Thymus (tissue), 11 donors: ENCODE data around the gene COL7A1. TPM values are rescaled to one million over a fixed set of nuclear protein-coding genes. Genes with fewer than 3 reads are reported as not detected.

Experiments
- DNase-seq, 9 donors: peaks; one replicate each; pipeline ENCODE4 v3.0.0-alpha.2; 2013; ENCODE audit warnings: low spot score in 9 of 9, low read depth in 6 of 9, missing footprints in 1 of 9
- H3K27ac ChIP-seq, 2 donors: one replicate each; pipeline ENCODE4 v1.5.1; 2013; ENCODE audit warnings: control low read depth in 1 of 2, low read depth in 1 of 2, low read length in 1 of 2, mild to moderate bottlenecking in 1 of 2, moderate library complexity in 1 of 2
- H3K27me3 ChIP-seq, 2 donors: one replicate each; pipeline ENCODE4 v1.5.1; 2013; ENCODE audit warnings: low read length in 1 of 2; ENCODE audit not compliant: control insufficient read depth in 2 of 2, insufficient read depth in 1 of 2
- H3K36me3 ChIP-seq, 2 donors: one replicate each; pipeline ENCODE4 v1.5.1; 2013; ENCODE audit warnings: low read length in 1 of 2, mild to moderate bottlenecking in 1 of 2, moderate library complexity in 1 of 2; ENCODE audit not compliant: control insufficient read depth in 2 of 2, insufficient read depth in 2 of 2
- H3K4me1 ChIP-seq, 2 donors: one replicate each; pipeline ENCODE4 v1.5.1; 2013; ENCODE audit warnings: low read length in 2 of 2; ENCODE audit not compliant: control insufficient read depth in 2 of 2, insufficient read depth in 2 of 2
- H3K4me3 ChIP-seq, 2 donors: one replicate each; pipeline ENCODE4 v1.5.1; 2013; ENCODE audit warnings: low read length in 2 of 2, control low read depth in 1 of 2, mild to moderate bottlenecking in 1 of 2
- H3K9me3 ChIP-seq, 2 donors: one replicate each; pipeline ENCODE4 v1.5.1; 2013; ENCODE audit warnings: low read length in 1 of 2, mild to moderate bottlenecking in 1 of 2; ENCODE audit not compliant: control insufficient read depth in 2 of 2, insufficient read depth in 1 of 2
- WGBS: extraction: QIAGEN DNeasy Blood & Tissue Kit; methylation state at CpG from one replicate; pipeline ENCODE4 v1.1.7; 2013; 5-methylcytosine and 5-hydroxymethylcytosine counted together
- polyA plus RNA-seq: library from polyadenylated mRNA; stranded (reverse); fragments of 200-250 nt; gene quantifications from one replicate; pipeline ENCODE4 v1.2.3, GENCODE V29; 2013
- total RNA-seq: library from RNA; stranded (reverse); fragments of 120-200 nt; gene quantifications from one replicate; pipeline ENCODE4 v1.2.4, GENCODE V29; 2013
- donor health status: healthy.

Gene COL7A1
- total and polyA plus RNA-seq, 2 donors, result 4.4 to 273 TPM

DNA sequence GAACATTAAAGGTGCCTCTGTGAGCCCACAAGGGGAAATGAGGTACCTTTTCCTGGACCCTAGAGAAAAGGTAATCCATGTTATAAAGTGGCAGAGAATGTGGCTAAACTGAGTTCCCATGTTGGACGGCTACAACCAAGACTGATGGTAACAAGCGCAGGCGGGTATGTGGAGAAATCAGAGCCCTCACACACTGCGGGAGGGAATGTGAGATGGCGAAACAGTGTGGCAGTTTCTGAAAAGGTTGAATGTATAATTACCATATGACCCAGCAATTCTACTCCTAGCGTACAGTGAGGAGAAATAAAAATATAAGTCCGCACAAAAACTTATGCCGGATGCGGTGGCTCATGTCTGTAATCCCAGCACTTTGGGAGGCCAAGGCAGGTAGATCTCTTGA, 67.1 kb downstream of the COL7A1 start:
- Histone ChIP-seq H3K4me1 (no peaks in the 10 kb centered on the region), H3K27me3 (no peaks in the 10 kb centered on the region), H3K4me3 (no peak overlapping the region), H3K9me3 (no peaks in the 10 kb centered on the region), H3K27ac (no peak overlapping the region), H3K36me3 (no peaks in the 10 kb centered on the region)
- WGBS, result 96% methylated on average over 9 of the region's 9 CpGs
- no peak for DNase-seq

DNA sequence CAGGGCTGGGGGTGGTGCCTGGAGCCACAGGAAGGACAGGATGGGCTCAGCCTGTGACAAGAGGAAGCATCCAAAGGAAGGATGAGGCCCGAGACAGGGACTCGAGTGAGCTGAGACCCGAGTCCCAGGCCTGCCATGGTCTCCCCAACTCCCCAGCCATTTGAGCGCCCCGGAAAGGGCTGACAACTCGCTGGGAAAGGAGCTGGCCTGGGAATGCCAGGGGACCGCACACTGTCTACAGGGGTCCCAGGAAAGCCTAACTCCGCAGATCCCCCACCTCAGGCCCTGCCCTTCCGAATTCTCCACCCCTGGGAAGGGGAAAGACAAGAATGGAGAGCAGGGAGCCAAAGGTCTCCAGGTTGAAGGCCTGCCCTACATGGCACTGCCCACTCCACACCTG, 70.2 kb downstream of the COL7A1 start:
- WGBS, result 93% methylated on average over 9 of the region's 9 CpGs
- Histone ChIP-seq H3K4me3 (no peak overlapping the region), H3K27ac (no peak overlapping the region), H3K36me3 (no peaks in the 10 kb centered on the region), H3K4me1 (no peaks in the 10 kb centered on the region), H3K27me3 (no peaks in the 10 kb centered on the region), H3K9me3 (no peaks in the 10 kb centered on the region)
- DNase-seq, result no peak

DNA sequence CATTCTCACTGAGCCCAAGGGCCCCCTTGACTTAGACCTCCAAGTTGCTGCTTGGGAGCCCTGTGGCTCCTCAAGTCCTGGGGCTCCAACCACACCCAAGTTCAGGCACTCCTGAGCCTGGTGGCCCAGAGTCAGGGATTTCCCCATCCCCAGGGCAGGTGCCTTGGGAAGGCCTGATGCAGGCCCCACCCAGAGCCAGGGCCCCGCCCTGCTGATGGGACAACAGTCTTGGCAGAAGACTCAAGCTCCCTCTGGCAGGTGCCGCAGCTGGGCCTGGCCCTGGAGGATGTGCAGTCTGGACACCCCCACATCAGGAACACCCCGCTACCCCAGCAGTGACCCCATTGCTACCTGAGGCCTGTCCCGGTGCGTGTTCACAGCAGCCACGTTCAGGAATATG, 73.5 kb downstream of the COL7A1 start:
- H3K4me3 ChIP-seq, result no peak overlapping the region
- no peak overlapping the region for H3K27ac ChIP-seq
- DNase-seq, result no peak
- WGBS, result 88% methylated on average over 6 of the region's 6 CpGs
- no peaks in the 10 kb centered on the region for H3K9me3 ChIP-seq
- H3K36me3 ChIP-seq, result no peaks in the 10 kb centered on the region
- H3K27me3 ChIP-seq, result no peaks in the 10 kb centered on the region
- H3K4me1 ChIP-seq, result peaks cover 0 to 13% of the 10 kb centered on the region in 2 donors

DNA sequence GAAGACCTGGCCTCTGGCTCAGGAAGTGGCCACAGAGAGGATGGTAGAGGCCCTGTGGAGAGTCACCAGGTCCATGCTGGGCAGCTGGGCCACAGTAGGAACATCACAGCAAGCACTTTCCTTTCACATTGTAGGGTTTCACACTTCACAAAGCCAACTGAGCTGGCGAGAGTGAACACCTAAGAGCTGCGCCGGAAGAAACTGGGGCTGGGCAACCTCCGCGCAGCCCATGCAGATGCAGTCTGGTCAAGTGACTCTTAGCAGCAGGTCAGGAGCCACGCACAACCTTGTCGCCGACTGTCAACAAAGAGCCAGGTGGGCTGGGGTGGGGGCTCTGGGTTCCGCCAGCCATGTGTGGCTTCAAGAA, 75.9 kb downstream of the COL7A1 start:
- no peaks in the 10 kb centered on the region for H3K27me3 ChIP-seq
- WGBS, result 93% methylated on average over 9 of the region's 9 CpGs
- H3K9me3 ChIP-seq, result no peaks in the 10 kb centered on the region
- DNase-seq, result no peak
- H3K36me3 ChIP-seq, result no peaks in the 10 kb centered on the region
- no peak overlapping the region for H3K4me3 ChIP-seq
- peaks cover 0 to 26% of the 10 kb centered on the region in 2 donors for H3K4me1 ChIP-seq
- no peak overlapping the region for H3K27ac ChIP-seq

DNA sequence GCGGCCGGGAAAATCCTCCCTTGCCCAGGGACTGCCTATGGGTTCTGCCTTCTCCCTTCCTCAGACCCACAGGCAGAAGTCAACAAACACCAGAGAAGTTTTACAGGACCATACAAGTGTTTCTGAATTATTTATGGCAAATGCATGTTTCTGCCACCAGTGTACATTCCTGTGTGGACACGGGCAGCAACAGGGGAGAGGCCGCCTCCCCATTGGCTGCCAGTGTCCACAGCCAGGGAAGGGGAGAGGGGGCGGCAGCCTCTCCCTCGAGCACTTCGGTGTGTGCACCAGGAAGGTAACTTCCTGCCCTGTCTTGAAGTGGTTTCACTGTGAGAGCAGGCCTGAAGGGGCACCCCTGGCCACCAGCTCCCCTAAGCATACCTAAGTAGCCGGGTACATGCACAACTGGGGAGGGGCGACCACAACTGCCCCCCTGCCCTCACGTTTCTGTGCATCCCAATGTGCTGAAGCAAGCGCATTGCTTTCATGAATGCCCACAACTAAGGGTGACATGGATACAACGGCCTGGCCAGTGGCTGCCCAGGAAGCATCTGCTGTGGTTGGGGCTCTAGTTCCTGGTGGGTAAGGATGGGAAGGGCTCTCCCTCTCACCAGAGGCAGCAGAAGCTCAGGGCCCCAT, 76.4 kb downstream of the COL7A1 start:
- H3K27ac ChIP-seq, result no peak overlapping the region
- H3K4me3 ChIP-seq, result no peak overlapping the region
- no peaks in the 10 kb centered on the region for H3K36me3 ChIP-seq
- H3K27me3 ChIP-seq, result no peaks in the 10 kb centered on the region
- H3K4me1 ChIP-seq, result peaks cover 0 to 26% of the 10 kb centered on the region in 2 donors
- 36% methylated on average over 12 of the region's 12 CpGs for WGBS
- peak in 1 of 9 donors; percentile 38 for DNase-seq
- no peaks in the 10 kb centered on the region for H3K9me3 ChIP-seq

DNA sequence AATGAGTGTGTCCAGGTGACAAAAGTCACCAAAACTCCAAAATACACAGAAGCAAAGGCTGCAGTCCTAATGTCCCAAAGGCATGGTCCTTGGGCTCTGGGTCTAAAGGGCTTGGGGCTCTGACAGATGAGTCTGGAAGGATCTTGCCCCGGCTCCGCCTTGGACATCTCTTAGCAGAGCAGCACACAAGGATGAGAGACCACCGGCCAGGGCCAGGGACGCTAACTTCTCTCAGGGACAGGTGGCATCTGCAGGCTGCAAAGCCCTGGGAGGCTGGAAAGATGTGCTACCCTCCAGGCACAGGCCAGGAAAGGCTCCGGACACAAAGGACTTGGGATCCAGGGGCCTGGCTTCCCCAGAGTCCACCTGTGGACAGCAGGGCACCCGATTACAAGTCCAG, 77.1 kb downstream of the COL7A1 start:
- H3K4me1 ChIP-seq, result peaks cover 0 to 26% of the 10 kb centered on the region in 2 donors
- no peak overlapping the region for H3K27ac ChIP-seq
- no peak for DNase-seq
- WGBS, result 98% methylated on average over 6 of the region's 6 CpGs
- H3K4me3 ChIP-seq, result no peak overlapping the region
- H3K9me3 ChIP-seq, result no peaks in the 10 kb centered on the region
- H3K27me3 ChIP-seq, result no peaks in the 10 kb centered on the region
- no peaks in the 10 kb centered on the region for H3K36me3 ChIP-seq

DNA sequence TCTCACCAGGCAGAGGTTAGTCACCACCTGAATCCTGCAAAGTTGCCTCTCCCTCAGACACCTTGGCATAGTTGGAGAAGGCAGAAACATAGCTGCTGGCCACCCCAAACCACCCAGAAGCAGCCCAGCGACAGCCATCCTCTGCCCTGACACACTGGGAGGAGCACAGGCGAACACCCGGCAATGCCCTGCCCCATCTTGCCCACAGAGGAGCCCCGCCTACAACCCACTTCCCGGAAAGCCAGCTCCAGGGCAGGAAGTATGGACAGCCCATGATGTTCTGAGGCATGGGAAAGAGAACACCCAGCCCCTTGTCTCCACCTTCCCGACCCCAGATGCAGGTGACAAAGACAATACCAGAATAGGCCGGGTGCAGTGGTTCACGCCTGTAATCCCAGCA, 78.6 kb downstream of the COL7A1 start:
- H3K4me1 ChIP-seq, result peaks cover 0 to 26% of the 10 kb centered on the region in 2 donors
- WGBS, result 93% methylated on average over 8 of the region's 8 CpGs
- H3K36me3 ChIP-seq, result no peaks in the 10 kb centered on the region
- H3K27ac ChIP-seq, result no peak overlapping the region
- no peaks in the 10 kb centered on the region for H3K27me3 ChIP-seq
- no peaks in the 10 kb centered on the region for H3K9me3 ChIP-seq
- no peak overlapping the region for H3K4me3 ChIP-seq
- no peak for DNase-seq

DNA sequence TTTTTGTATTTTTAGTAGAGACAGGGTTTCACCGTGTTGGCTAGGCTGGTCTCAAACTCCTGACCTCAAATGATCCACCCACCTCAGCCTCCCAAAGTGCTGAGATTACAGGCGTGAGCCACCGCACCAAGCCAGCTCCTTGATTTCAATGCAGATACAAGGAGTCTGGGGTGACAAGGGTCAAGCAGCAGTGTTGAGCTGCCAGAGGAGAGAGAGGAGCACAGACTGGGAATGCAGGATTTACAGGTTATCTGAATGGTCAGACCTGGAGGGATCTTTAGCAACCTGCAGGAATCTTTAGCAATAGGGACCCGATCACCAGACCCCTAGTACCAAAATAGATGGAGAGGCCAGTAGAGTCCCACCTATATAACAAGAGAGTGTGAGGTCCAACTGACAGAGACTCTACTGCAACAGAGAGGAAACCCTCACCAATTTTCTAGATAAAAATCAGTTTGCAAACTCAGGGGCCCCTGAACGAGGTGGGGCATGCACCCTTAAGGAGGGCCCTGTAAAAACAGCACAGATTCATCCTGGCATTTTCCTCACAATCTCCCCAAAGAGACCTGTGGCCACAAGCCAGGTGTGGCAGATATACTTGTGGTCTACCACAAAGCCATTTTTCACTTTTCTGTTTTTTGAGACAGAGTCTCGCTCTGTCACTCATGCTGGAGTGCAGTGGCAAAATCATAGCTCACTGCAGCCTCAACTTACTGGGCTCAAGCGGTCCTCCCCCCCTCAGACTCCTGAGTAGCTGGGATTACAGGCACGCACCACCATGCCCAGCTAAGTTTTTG, 80.5 kb downstream of the COL7A1 start:
- WGBS, result 52% methylated on average over 8 of the region's 8 CpGs
- Histone ChIP-seq H3K4me3 (no peak overlapping the region), H3K9me3 (no peaks in the 10 kb centered on the region), H3K36me3 (no peaks in the 10 kb centered on the region), H3K4me1 (peaks cover 0 to 26% of the 10 kb centered on the region in 2 donors), H3K27ac (no peak overlapping the region), H3K27me3 (peaks cover 0 to 7% of the 10 kb centered on the region in 2 donors)
- DNase-seq, result peak in 7 of 9 donors; percentile 13 to 78 (median 36)
